ENCODE data around the gene SHANK2. TPM values are rescaled to one million over a fixed set of nuclear protein-coding genes. Genes with fewer than 3 reads are reported as not detected.

SHANK2 gene
- total RNA-seq, 1 donor from 2014 or later, result 8.1 TPM

DNA sequence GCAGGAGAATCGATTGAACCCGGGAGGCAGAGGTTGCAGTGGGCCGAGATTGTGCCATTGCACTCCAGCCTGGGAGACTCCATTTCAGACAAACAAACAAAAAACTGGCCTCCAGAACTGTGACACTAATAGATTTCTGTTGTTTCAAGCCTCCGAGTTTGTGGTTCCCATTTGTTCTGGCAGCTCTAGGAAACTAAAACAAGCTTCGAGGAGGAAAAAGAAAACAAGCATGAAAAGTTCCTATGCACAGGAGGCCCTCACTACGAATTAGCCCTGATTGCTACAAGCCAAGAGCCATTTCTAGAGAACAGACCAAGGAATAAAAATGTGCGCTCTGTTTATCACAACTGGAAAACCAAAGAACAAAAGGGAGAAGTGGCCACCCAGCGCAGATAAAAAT, 47.8 kb upstream of the SHANK2 start:
- no peaks in the 10 kb centered on the region for H3K27me3 ChIP-seq
- H3K9me3 ChIP-seq (ENCODE audit: low read depth), result no peaks in the 10 kb centered on the region
- no peak overlapping the region for H3K4me3 ChIP-seq
- no peaks in the 10 kb centered on the region for H3K79me2 ChIP-seq (ENCODE audit: low read depth)
- H3F3A ChIP-seq (ENCODE audit: low read depth), result no peaks in the 10 kb centered on the region
- H4K20me1 ChIP-seq (ENCODE audit: low read depth), result no peaks in the 10 kb centered on the region
- no peak overlapping the region for H3K27ac ChIP-seq
- H3K4me1 Mint-ChIP-seq, result no peaks in the 10 kb centered on the region
- H3K36me3 Mint-ChIP-seq, result no peaks in the 10 kb centered on the region
- H3K27me3 Mint-ChIP-seq (ENCODE audit: insufficient read depth, low read depth), result peaks cover 6% of the 10 kb centered on the region
- H2AFZ ChIP-seq (replicated peaks), result no peak overlapping the region
- H3K4me3 Mint-ChIP-seq, result no peak overlapping the region
- no peak overlapping the region for H3K27ac Mint-ChIP-seq
- no peaks in the 10 kb centered on the region for H3K36me3 ChIP-seq
- H3K9ac ChIP-seq, result no peak overlapping the region
- no peaks in the 10 kb centered on the region for H3K4me1 ChIP-seq
- H3K9me3 Mint-ChIP-seq, result no peaks in the 10 kb centered on the region
- no peak for DNase-seq (ENCODE audit: low spot score)
- H3K4me2 ChIP-seq, result no peak overlapping the region
- TF ChIP-seq, protein P1, sequence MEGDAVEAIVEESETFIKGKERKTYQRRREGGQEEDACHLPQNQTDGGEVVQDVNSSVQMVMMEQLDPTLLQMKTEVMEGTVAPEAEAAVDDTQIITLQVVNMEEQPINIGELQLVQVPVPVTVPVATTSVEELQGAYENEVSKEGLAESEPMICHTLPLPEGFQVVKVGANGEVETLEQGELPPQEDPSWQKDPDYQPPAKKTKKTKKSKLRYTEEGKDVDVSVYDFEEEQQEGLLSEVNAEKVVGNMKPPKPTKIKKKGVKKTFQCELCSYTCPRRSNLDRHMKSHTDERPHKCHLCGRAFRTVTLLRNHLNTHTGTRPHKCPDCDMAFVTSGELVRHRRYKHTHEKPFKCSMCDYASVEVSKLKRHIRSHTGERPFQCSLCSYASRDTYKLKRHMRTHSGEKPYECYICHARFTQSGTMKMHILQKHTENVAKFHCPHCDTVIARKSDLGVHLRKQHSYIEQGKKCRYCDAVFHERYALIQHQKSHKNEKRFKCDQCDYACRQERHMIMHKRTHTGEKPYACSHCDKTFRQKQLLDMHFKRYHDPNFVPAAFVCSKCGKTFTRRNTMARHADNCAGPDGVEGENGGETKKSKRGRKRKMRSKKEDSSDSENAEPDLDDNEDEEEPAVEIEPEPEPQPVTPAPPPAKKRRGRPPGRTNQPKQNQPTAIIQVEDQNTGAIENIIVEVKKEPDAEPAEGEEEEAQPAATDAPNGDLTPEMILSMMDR (IDR thresholded peaks at IDR 0.05), result no peak
- TF ChIP-seq EZH2phosphoT487 (IDR thresholded peaks at IDR 0.05) (no peak), EZH2 (IDR thresholded peaks at IDR 0.05) (no peak)

DNA sequence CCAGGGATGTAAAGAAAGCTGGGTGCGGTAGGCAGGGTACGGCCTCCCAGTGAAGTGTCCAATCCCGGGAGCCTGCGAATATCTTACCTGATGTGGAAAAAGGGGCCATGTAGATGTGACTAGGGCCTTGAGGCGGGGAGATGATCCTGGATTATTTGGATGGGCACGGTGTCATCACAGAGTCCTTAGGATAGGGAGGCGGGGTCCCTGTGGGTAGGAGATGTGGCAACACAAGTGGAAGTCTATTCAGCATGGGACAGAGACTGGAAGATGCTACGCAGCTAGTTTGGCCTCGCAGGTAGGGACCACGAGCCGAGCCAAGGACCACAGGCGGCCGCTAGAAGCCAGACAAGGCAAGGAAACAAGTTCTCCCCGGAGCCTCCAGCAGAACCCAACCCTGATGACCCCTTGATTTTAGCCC, 46.4 kb upstream of the SHANK2 start:
- DNase-seq (ENCODE audit: low spot score), result no peak
- Histone ChIP-seq H3K36me3 (no peaks in the 10 kb centered on the region), H3K4me3 (no peak overlapping the region), H4K20me1 (ENCODE audit: low read depth) (no peaks in the 10 kb centered on the region), H3K27me3 (no peaks in the 10 kb centered on the region), H3K27ac (no peak overlapping the region), H3K9me3 (ENCODE audit: low read depth) (no peaks in the 10 kb centered on the region), H3K4me2 (no peak overlapping the region), H2AFZ (replicated peaks) (no peak overlapping the region), H3K9ac (no peak overlapping the region), H3F3A (ENCODE audit: low read depth) (no peaks in the 10 kb centered on the region), H3K79me2 (ENCODE audit: low read depth) (no peaks in the 10 kb centered on the region), H3K4me1 (no peaks in the 10 kb centered on the region)
- Mint-ChIP-seq H3K27me3 (ENCODE audit: insufficient read depth, low read depth) (peaks cover 3% of the 10 kb centered on the region), H3K27ac (no peak overlapping the region), H3K9me3 (no peaks in the 10 kb centered on the region), H3K4me1 (no peaks in the 10 kb centered on the region), H3K36me3 (no peaks in the 10 kb centered on the region), H3K4me3 (no peak overlapping the region)
- TF ChIP-seq, protein P1 (IDR thresholded peaks at IDR 0.05), result no peak
- TF ChIP-seq EZH2phosphoT487 (IDR thresholded peaks at IDR 0.05) (no peak), EZH2 (IDR thresholded peaks at IDR 0.05) (no peak)

DNA sequence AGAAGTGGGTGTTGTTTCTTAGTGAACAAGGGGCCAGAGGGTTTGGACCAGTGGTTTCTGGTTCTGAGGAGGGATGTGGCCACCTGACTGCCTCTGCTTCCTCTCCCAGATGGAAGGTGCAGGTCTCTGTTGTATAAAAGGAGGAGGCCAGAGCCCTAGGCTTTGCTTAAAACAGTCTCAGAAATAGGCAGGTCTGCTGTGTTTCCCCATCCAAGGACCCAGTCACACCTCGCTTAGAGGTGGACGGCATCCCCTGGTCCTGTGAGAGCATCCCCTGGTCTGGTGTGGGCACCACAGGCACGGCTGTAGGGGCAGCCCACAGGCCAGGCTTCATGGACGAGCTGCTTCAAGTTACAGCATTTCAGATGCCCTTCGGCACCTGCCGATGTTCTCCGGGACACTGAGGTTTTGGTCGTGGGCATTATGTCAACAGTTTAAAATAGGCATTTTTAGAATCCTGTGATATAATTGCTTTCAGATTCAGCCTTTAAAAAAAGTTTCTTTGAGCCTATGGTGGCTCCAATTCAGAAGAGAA, 45.7 kb upstream of the SHANK2 start:
- no peak for DNase-seq (ENCODE audit: low spot score)
- no peaks in the 10 kb centered on the region for H3K36me3 Mint-ChIP-seq

More for the DNA sequence above, 45.7 kb upstream of the SHANK2 start:
- H3F3A ChIP-seq (ENCODE audit: low read depth), result no peaks in the 10 kb centered on the region
- no peak overlapping the region for H3K4me3 Mint-ChIP-seq
- H3K9ac ChIP-seq, result no peak overlapping the region
- no peak overlapping the region for H3K4me2 ChIP-seq
- no peaks in the 10 kb centered on the region for H3K79me2 ChIP-seq (ENCODE audit: low read depth)
- no peaks in the 10 kb centered on the region for H3K36me3 ChIP-seq
- H3K27me3 Mint-ChIP-seq (ENCODE audit: insufficient read depth, low read depth), result peaks cover 5% of the 10 kb centered on the region
- H3K4me1 Mint-ChIP-seq, result no peaks in the 10 kb centered on the region
- no peaks in the 10 kb centered on the region for H3K9me3 ChIP-seq (ENCODE audit: low read depth)
- no peak overlapping the region for H2AFZ ChIP-seq (replicated peaks)
- no peak overlapping the region for H3K27ac ChIP-seq
- no peak overlapping the region for H3K27ac Mint-ChIP-seq
- no peaks in the 10 kb centered on the region for H4K20me1 ChIP-seq (ENCODE audit: low read depth)
- no peaks in the 10 kb centered on the region for H3K9me3 Mint-ChIP-seq
- H3K4me1 ChIP-seq, result no peaks in the 10 kb centered on the region
- TF ChIP-seq EZH2phosphoT487 (IDR thresholded peaks at IDR 0.05), result no peak
- TF ChIP-seq, protein P1 (IDR thresholded peaks at IDR 0.05), result no peak
- no peak for TF ChIP-seq EZH2 (IDR thresholded peaks at IDR 0.05)
- no peaks in the 10 kb centered on the region for H3K27me3 ChIP-seq
- H3K4me3 ChIP-seq, result no peak overlapping the region
